ENCODE measurements around the gene DSCAML1. TPM values are rescaled to one million over a fixed set of nuclear protein-coding genes. Genes with fewer than 3 reads are reported as not detected.

DSCAML1 gene
- total RNA-seq, 2 experiments from 2014 or later: not detected

DNA sequence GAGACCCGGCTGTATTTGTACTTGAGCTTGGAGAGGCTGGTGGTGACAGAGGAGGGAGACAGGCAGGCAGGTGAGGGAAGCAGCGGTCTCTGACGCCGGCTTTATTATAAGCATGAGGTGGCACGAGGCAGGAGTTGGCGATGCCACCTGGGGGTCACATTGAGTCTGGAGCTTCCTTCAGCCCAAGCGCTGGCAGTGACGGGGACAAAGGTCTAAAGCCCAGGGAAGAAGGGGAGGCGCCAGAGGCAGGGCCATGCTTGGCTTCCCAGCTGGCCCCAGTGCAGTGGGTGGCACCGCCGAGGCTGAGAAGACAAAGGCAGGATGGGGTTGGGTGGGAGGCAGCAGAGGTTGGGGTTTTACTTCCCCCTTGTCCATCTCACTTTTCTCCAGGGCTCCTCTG, 23.1 kb upstream of the DSCAML1 start:
- TF ChIP-seq, protein P1, sequence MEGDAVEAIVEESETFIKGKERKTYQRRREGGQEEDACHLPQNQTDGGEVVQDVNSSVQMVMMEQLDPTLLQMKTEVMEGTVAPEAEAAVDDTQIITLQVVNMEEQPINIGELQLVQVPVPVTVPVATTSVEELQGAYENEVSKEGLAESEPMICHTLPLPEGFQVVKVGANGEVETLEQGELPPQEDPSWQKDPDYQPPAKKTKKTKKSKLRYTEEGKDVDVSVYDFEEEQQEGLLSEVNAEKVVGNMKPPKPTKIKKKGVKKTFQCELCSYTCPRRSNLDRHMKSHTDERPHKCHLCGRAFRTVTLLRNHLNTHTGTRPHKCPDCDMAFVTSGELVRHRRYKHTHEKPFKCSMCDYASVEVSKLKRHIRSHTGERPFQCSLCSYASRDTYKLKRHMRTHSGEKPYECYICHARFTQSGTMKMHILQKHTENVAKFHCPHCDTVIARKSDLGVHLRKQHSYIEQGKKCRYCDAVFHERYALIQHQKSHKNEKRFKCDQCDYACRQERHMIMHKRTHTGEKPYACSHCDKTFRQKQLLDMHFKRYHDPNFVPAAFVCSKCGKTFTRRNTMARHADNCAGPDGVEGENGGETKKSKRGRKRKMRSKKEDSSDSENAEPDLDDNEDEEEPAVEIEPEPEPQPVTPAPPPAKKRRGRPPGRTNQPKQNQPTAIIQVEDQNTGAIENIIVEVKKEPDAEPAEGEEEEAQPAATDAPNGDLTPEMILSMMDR (conservative IDR thresholded peaks at IDR 0.05; ENCODE audit: low read length): no peak
- no peak for TF ChIP-seq EZH2phosphoT487 (IDR thresholded peaks at IDR 0.05; ENCODE audit: borderline replicate concordance, low read depth, low read length)
- no peak overlapping the region for H3K4me3 ChIP-seq (ENCODE audit: low read depth, low read length, poor library complexity, severe bottlenecking)
- H3K4me1 ChIP-seq (ENCODE audit: insufficient read depth, low read length, poor library complexity, severe bottlenecking): peaks cover 8% of the 10 kb centered on the region
- no peak overlapping the region for H3K4me2 ChIP-seq (ENCODE audit: low read length)
- H3K9me3 ChIP-seq (ENCODE audit: low read length): no peaks in the 10 kb centered on the region
- no peak overlapping the region for H3K27ac ChIP-seq (ENCODE audit: low read depth, low read length, poor library complexity, severe bottlenecking)
- H3K9me2 ChIP-seq (ENCODE audit: insufficient read depth, low read length): no peaks in the 10 kb centered on the region
- DNase-seq (ENCODE audit: low spot score): no peak
- ChIA-PET POLR2A (no interaction called here), CTCF (ENCODE audit: unreplicated experiment) (no interaction called here)
- no peaks in the 10 kb centered on the region for H3K36me3 ChIP-seq (ENCODE audit: insufficient read depth, low read length)
- no peaks in the 10 kb centered on the region for H3K79me2 ChIP-seq (ENCODE audit: insufficient read depth, low read depth, low read length)
- H4K20me1 ChIP-seq (ENCODE audit: insufficient read depth, low read length): no peaks in the 10 kb centered on the region; the same call in 1 of the 2 replicates
- no TSS peak for BruUV-seq (replicated peaks)
- intact Hi-C loops (cut with micrococcal nuclease; ENCODE audit: unreplicated experiment): no loop called here
- no peak overlapping the region for H2AFZ ChIP-seq (ENCODE audit: low read length)

DNA sequence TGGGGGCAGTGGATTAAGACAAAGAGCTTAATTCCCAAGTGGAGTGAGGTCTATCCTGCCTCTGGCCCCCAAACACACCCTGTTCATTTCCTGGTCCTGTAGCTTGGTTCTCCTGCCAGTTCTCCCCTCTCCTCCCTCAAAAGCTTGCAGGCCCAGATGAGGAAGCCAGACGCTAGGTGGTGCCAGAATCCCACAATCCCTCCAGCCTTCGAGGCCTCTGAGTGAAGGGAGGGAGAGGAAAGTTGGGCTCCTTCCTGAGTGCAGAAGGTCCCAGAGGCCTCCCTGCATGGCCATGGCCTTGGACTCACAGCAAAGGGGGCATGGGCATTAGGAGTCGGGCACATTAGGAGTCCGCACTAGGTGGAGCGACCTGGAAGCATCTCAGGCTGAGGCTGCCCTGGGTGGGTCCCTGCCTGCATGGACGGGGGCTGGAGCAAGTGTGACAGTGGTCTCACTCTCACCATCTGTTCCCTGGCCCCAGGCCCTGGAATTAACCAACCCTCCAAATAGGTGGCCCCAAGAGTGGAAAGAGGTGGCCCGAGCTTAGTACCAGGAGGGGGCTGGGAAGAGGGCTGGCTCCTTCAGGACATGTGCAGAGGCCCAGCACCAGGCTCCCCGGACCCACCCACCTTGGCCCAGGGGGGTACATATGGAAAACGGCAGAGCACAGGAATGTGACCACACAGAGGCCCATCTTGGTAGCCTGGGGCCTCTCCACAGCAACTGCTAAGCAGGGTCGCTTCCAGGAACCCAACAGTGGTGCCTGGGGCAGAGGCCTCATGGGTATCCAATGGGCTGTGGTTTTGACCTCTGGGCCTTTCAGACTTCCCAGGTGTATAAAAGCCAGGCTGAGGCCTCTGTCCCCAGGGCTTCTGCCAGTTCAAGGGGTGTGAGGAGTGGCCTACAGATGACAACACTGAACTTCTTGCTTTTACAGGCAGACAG, 22.4 kb upstream of the DSCAML1 start:
- Histone ChIP-seq H3K79me2 (ENCODE audit: insufficient read depth, low read depth, low read length) (no peaks in the 10 kb centered on the region), H2AFZ (ENCODE audit: low read length) (no peak overlapping the region), H4K20me1 (ENCODE audit: insufficient read depth, low read length) (no peaks in the 10 kb centered on the region; the same call in 1 of the 2 replicates), H3K9me2 (ENCODE audit: insufficient read depth, low read length) (no peaks in the 10 kb centered on the region), H3K4me3 (ENCODE audit: low read depth, low read length, poor library complexity, severe bottlenecking) (no peak overlapping the region), H3K36me3 (ENCODE audit: insufficient read depth, low read length) (no peaks in the 10 kb centered on the region), H3K4me1 (ENCODE audit: insufficient read depth, low read length, poor library complexity, severe bottlenecking) (peaks cover 15% of the 10 kb centered on the region), H3K4me2 (ENCODE audit: low read length) (no peak overlapping the region), H3K27ac (ENCODE audit: low read depth, low read length, poor library complexity, severe bottlenecking) (no peak overlapping the region), H3K9me3 (ENCODE audit: low read length) (no peaks in the 10 kb centered on the region)
- no TSS peak for BruUV-seq (replicated peaks)
- TF ChIP-seq, protein P1 (conservative IDR thresholded peaks at IDR 0.05; ENCODE audit: low read length): peak; percentile 70
- TF ChIP-seq EZH2phosphoT487 (IDR thresholded peaks at IDR 0.05; ENCODE audit: borderline replicate concordance, low read depth, low read length): no peak
- peak; percentile 35 for DNase-seq (ENCODE audit: low spot score)
- ChIA-PET POLR2A (no interaction called here), CTCF (ENCODE audit: unreplicated experiment) (interaction anchor here (1.1 to 2.4 kb wide), 2 partner anchors 12 to 133 kb away, joined by 5 to 11 read pairs; no protein-coding TSS in a partner anchor)
- intact Hi-C loops (cut with micrococcal nuclease; ENCODE audit: unreplicated experiment): loop anchor here (1.0 to 10.0 kb wide), 3 partner anchors 125 to 355 kb away; partner anchors contain the start of gene SCN2B

Data from OCI-LY7 (cell line).